ENCODE results near the gene XXYLT1. TPM values are rescaled to one million over a fixed set of nuclear protein-coding genes. Genes with fewer than 3 reads are reported as not detected.
A peak's percentile ranks its signal among the peaks of the same experiment; 100 is the strongest.

The XXYLT1 gene
- total RNA-seq, 1 donor from 2014 or later: 42.9 TPM

- H3K4me1 Mint-ChIP-seq: peaks cover 25% of the 10 kb centered on the region
Measured at GRCh38 chr3:195201295-195201694, 69.7 kb downstream of the XXYLT1 start.

GRCh38 chr3:195200010-195200822, 70.7 kb downstream of the XXYLT1 start:
- peaks cover 23% of the 10 kb centered on the region for H3K4me1 Mint-ChIP-seq
- H3K27me3 Mint-ChIP-seq (ENCODE audit: low read depth): no peaks in the 10 kb centered on the region
- H3K36me3 Mint-ChIP-seq: no peaks in the 10 kb centered on the region
- DNase-seq (ENCODE audit: low spot score in 2 of 2, unreplicated experiment in 2 of 2): no peak
- no peak for TF ChIP-seq CTCF (IDR thresholded peaks at IDR 0.05; ENCODE audit: unreplicated experiment)
- H3K9me3 Mint-ChIP-seq: no peaks in the 10 kb centered on the region
- no peak overlapping the region for H3K27ac Mint-ChIP-seq
- H3K4me3 Mint-ChIP-seq: no peak overlapping the region

More at GRCh38 chr3:195201295-195201694, 69.7 kb downstream of the XXYLT1 start:
- no peak for TF ChIP-seq CTCF (IDR thresholded peaks at IDR 0.05; ENCODE audit: unreplicated experiment)
- Mint-ChIP-seq H3K36me3 (no peaks in the 10 kb centered on the region), H3K27me3 (ENCODE audit: low read depth) (no peaks in the 10 kb centered on the region), H3K27ac (no peak overlapping the region), H3K4me3 (no peak overlapping the region), H3K9me3 (no peaks in the 10 kb centered on the region)
- DNase-seq (ENCODE audit: low spot score in 2 of 2, unreplicated experiment in 2 of 2): no peak

DNA sequence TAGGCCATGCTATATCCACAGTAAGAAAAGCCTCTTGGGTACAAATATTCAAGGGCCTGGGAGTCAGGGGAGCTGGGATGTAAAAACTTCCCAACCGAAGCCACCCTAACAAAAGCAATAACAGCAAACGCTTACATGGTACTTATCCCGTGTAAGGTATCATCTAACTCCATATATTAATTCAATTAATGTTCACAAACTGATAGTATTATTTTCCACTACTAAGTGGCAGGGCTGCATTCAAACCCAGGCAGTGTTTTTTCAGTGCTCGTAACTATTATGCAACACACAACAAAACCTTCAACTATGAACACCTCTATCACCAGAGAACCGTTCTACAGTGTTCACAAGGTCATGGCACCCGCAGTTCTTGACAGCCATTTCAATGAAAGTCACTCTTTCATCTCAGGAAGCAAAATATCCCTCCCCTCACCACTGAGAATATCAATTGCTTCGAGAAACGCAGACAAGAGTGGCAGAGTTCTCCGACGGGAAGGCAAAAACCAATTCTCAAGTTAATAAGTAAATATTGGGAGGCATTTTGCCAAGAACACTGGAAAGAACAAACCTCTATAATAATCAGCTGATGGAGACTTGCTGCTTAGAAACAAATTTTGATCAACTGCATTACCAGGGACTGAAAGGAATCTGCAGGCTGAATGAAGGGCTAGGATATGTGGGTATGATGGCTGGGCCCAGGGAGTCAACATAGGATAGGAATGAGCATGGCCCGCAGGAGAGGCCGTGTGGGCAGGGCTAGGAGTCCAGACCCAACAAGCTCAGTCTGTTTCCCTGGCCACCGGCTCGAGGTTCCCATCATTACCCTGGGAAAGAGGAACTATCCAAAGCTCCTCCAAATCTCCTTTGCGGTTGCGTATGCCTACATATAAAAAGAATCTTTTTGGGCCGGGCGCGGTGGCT, 72.3 kb downstream of the XXYLT1 start:
- DNase-seq (ENCODE audit: low spot score in 2 of 2, unreplicated experiment in 2 of 2): no peak
- no peaks in the 10 kb centered on the region for H3K9me3 Mint-ChIP-seq
- peaks cover 19% of the 10 kb centered on the region for H3K4me1 Mint-ChIP-seq
- no peak overlapping the region for H3K4me3 Mint-ChIP-seq
- H3K27me3 Mint-ChIP-seq (ENCODE audit: low read depth): no peaks in the 10 kb centered on the region
- no peak overlapping the region for H3K27ac Mint-ChIP-seq
- H3K36me3 Mint-ChIP-seq: no peaks in the 10 kb centered on the region
- no peak for TF ChIP-seq CTCF (IDR thresholded peaks at IDR 0.05; ENCODE audit: unreplicated experiment)

- Mint-ChIP-seq H3K36me3 (no peaks in the 10 kb centered on the region), H3K9me3 (no peaks in the 10 kb centered on the region), H3K27ac (no peak overlapping the region), H3K27me3 (ENCODE audit: low read depth) (no peaks in the 10 kb centered on the region), H3K4me1 (peaks cover 12% of the 10 kb centered on the region), H3K4me3 (no peak overlapping the region)
- no peak for TF ChIP-seq CTCF (IDR thresholded peaks at IDR 0.05; ENCODE audit: unreplicated experiment)
- DNase-seq (ENCODE audit: low spot score in 2 of 2, unreplicated experiment in 2 of 2): no peak
Measured at GRCh38 chr3:195197765-195198425, 73.1 kb downstream of the XXYLT1 start.

DNA sequence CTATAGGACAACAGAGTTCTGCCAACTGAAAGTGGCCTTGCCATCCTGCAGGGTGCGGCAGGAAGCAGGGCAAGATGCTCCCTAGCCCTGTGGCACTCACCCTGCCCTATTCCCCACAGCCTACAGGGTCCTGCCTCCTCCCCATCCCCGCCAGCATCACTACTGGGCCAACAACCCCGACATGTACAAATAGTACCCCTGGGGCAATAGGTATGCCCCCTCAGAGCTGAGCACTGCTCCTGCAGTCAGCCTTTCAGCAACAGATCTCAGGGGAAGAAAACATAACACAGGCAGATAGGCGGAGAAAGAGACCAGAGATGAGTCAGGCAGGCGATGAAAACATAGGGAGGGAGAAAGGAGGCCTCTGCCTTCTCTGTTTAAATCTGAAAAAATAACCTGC, 74.7 kb downstream of the XXYLT1 start:
- Mint-ChIP-seq H3K4me1 (peaks cover 12% of the 10 kb centered on the region), H3K9me3 (peaks cover 10% of the 10 kb centered on the region), H3K36me3 (peaks cover 11% of the 10 kb centered on the region), H3K4me3 (no peak overlapping the region), H3K27me3 (ENCODE audit: low read depth) (no peaks in the 10 kb centered on the region), H3K27ac (peak overlapping the region; percentile 40)
- no peak for DNase-seq (ENCODE audit: low spot score in 2 of 2, unreplicated experiment in 2 of 2)
- no peak for TF ChIP-seq CTCF (IDR thresholded peaks at IDR 0.05; ENCODE audit: unreplicated experiment)
